Activated T-cell treated with anti-CD3 and anti-CD28 coated beads for 24 hours (primary cell): Measurements from ENCODE around the gene ZNF468.
"Not testable (repeated sequence)": the region's sequence is repeated elsewhere in the genome, so short reads cannot be mapped to it uniquely, and the experiment has no call there.

ENCODE experiments used
- DNase-seq: peaks from one replicate; pipeline ENCODE4 v3.0.0-alpha.2; 2020; ENCODE audit warnings: low read depth

The ZNF468 gene

GRCh38 chr19:52857378-52858191 lies at the start of gene ZNF468:
Gene ZNF468, minus strand, starts transcription at chr19:52857619. Its CDS starts 3,347 bp downstream, at chr19:52854272.
- peak; percentile 53 for DNase-seq

GRCh38 chr19:52904052-52904780 lies 46.8 kb upstream of the ZNF468 start:
- DNase-seq: not testable (repeated sequence)

- DNase-seq: no peak
Measured at GRCh38 chr19:52901842-52902241, 44.4 kb upstream of the ZNF468 start.

GRCh38 chr19:52898596-52898995 lies 41.2 kb upstream of the ZNF468 start:
- not testable (repeated sequence) for DNase-seq

- no peak for DNase-seq
Measured at GRCh38 chr19:52898101-52898500, 40.7 kb upstream of the ZNF468 start.

GRCh38 chr19:52897138-52897935 lies 39.9 kb upstream of the ZNF468 start, which contains the start of gene ZNF320:
Gene ZNF320, minus strand, starts transcription at chr19:52897635. Its CDS starts 7,380 bp downstream, at chr19:52890255.
- DNase-seq: peak; percentile 87

GRCh38 chr19:52896431-52897137 lies 39.2 kb upstream of the ZNF468 start:
- DNase-seq: no peak

- DNase-seq: no peak
Measured at GRCh38 chr19:52891336-52891735, 33.9 kb upstream of the ZNF468 start.

- no peak for DNase-seq
Measured at GRCh38 chr19:52889931-52890330, 32.5 kb upstream of the ZNF468 start.

GRCh38 chr19:52889076-52889475 lies 31.7 kb upstream of the ZNF468 start:
- no peak for DNase-seq

GRCh38 chr19:52880895-52881389 lies 23.5 kb upstream of the ZNF468 start:
- no peak for DNase-seq

GRCh38 chr19:52872996-52873395 lies 15.6 kb upstream of the ZNF468 start:
- not testable (repeated sequence) for DNase-seq

GRCh38 chr19:52871466-52871865 lies 14.0 kb upstream of the ZNF468 start:
- no peak for DNase-seq

- not testable (repeated sequence) for DNase-seq
Measured at GRCh38 chr19:52868031-52868430, 10.6 kb upstream of the ZNF468 start.

GRCh38 chr19:52856540-52857377 lies 660 bp downstream of the ZNF468 start:
- not testable (repeated sequence) for DNase-seq

GRCh38 chr19:52847352-52847751 lies 10.1 kb downstream of the ZNF468 start:
- DNase-seq: not testable (repeated sequence)

GRCh38 chr19:52840825-52841465 lies 16.5 kb downstream of the ZNF468 start:
- DNase-seq: not testable (repeated sequence)

- DNase-seq: not testable (repeated sequence)
Measured at GRCh38 chr19:52834289-52834688, 23.1 kb downstream of the ZNF468 start.

GRCh38 chr19:52833541-52833940 lies 23.9 kb downstream of the ZNF468 start:
- DNase-seq: not testable (repeated sequence)

- not testable (repeated sequence) for DNase-seq
Measured at GRCh38 chr19:52829866-52830265, 27.6 kb downstream of the ZNF468 start.
